ENCODE results near the gene KIF7. TPM values are rescaled to one million over a fixed set of nuclear protein-coding genes. Genes with fewer than 3 reads are reported as not detected.

Gene KIF7
- total RNA-seq, 1 donor = 10.6 TPM

- no peak for DNase-seq (ENCODE audit: low read depth)
- TF ChIP-seq CTCF (IDR thresholded peaks at IDR 0.05; ENCODE audit: insufficient read depth, low read length) = no peak
- no peak overlapping the region for H3K4me3 ChIP-seq (ENCODE audit: low read depth, low read length)
Measured at GRCh38 chr15:89669309-89669865, 14.1 kb upstream of the KIF7 start.

GRCh38 chr15:89668171-89668570 is 12.9 kb upstream of the KIF7 start:
- H3K4me3 ChIP-seq (ENCODE audit: low read depth, low read length) = no peak overlapping the region
- no peak for DNase-seq (ENCODE audit: low read depth)
- TF ChIP-seq CTCF (IDR thresholded peaks at IDR 0.05; ENCODE audit: insufficient read depth, low read length) = no peak

- no peak for TF ChIP-seq CTCF (IDR thresholded peaks at IDR 0.05; ENCODE audit: insufficient read depth, low read length)
- DNase-seq (ENCODE audit: low read depth) = no peak
- no peak overlapping the region for H3K4me3 ChIP-seq (ENCODE audit: low read depth, low read length)
Measured at GRCh38 chr15:89667706-89667960, 12.4 kb upstream of the KIF7 start.

GRCh38 chr15:89666858-89667705 is 11.8 kb upstream of the KIF7 start:
- no peak for TF ChIP-seq CTCF (IDR thresholded peaks at IDR 0.05; ENCODE audit: insufficient read depth, low read length)
- DNase-seq (ENCODE audit: low read depth) = no peak
- H3K4me3 ChIP-seq (ENCODE audit: low read depth, low read length) = no peak overlapping the region

GRCh38 chr15:89666184-89666857 is 11.1 kb upstream of the KIF7 start:
- TF ChIP-seq CTCF (IDR thresholded peaks at IDR 0.05; ENCODE audit: insufficient read depth, low read length) = no peak
- no peak for DNase-seq (ENCODE audit: low read depth)
- no peak overlapping the region for H3K4me3 ChIP-seq (ENCODE audit: low read depth, low read length)

- TF ChIP-seq CTCF (IDR thresholded peaks at IDR 0.05; ENCODE audit: insufficient read depth, low read length) = no peak
- DNase-seq (ENCODE audit: low read depth) = peak; percentile 53
- peak overlapping the region; percentile 35 for H3K4me3 ChIP-seq (ENCODE audit: low read depth, low read length)
Measured at GRCh38 chr15:89665449-89666181, 10.3 kb upstream of the KIF7 start.
